Measurements from ENCODE around the gene DDI2. TPM values are rescaled to one million over a fixed set of nuclear protein-coding genes. Genes with fewer than 3 reads are reported as not detected.
"Not testable (repeated sequence)": the region's sequence is repeated elsewhere in the genome, so short reads cannot be mapped to it uniquely, and the experiment has no call there.

Gene DDI2
- total and polyA plus RNA-seq, 10 of the 15 experiments (the other 5 are each of a cell fraction or from before 2014, with no cell fraction given): 3.3 to 33.1 (median 11.6) TPM

GRCh38 chr1:15696956-15697521 lies 79.8 kb downstream of the DDI2 start (continued):
- no peak for TF ChIP-seq RFX5 (IDR thresholded peaks at IDR 0.05; ENCODE audit: low read depth, low read length)
- peak; percentile 37; the same call in 1 of the 2 replicates for TF ChIP-seq FOXM1 (IDR thresholded peaks at IDR 0.05; ENCODE audit: low read depth, low read length)
- TF ChIP-seq, protein P1, sequence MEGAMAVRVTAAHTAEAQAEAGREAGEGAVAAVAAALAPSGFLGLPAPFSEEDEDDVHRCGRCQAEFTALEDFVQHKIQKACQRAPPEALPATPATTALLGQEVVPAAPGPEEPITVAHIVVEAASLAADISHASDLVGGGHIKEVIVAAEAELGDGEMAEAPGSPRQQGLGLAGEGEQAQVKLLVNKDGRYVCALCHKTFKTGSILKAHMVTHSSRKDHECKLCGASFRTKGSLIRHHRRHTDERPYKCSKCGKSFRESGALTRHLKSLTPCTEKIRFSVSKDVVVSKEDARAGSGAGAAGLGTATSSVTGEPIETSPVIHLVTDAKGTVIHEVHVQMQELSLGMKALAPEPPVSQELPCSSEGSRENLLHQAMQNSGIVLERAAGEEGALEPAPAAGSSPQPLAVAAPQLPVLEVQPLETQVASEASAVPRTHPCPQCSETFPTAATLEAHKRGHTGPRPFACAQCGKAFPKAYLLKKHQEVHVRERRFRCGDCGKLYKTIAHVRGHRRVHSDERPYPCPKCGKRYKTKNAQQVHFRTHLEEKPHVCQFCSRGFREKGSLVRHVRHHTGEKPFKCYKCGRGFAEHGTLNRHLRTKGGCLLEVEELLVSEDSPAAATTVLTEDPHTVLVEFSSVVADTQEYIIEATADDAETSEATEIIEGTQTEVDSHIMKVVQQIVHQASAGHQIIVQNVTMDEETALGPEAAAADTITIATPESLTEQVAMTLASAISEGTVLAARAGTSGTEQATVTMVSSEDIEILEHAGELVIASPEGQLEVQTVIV (IDR thresholded peaks at IDR 0.05; ENCODE audit: borderline replicate concordance, partially characterized antibody): no peak
- TF ChIP-seq STAT1 (conservative IDR thresholded peaks at IDR 0.05): peak; percentile 11; the same call in 1 of the 2 replicates

GRCh38 chr1:15698201-15698600 lies 80.9 kb downstream of the DDI2 start:
- no peaks in the 10 kb centered on the region for H4K20me1 ChIP-seq (ENCODE audit: control insufficient read depth, insufficient read depth)
- H3K4me3 ChIP-seq: no peak overlapping the region
- ChIA-PET POLR2A (interaction anchor here (1.1 to 3.7 kb wide), 4 partner anchors 9 to 44 kb away, joined by 3 to 22 read pairs (median 4); no protein-coding TSS in a partner anchor), RAD21 (ENCODE audit: unreplicated experiment) (interaction anchor here (0.6 to 2.8 kb wide), 10 partner anchors 12 to 112 kb away, joined by 3 to 22 read pairs (median 7); no protein-coding TSS in a partner anchor), CTCF (interaction anchor here (1.1 to 3.2 kb wide), 5 partner anchors 13 to 309 kb away, joined by 3 to 23 read pairs (median 5); no protein-coding TSS in a partner anchor), SMC1A (ENCODE audit: uncharacterized antibody, unreplicated experiment) (interaction anchor here (0.9 to 2.9 kb wide), 12 partner anchors 10 to 106 kb away, joined by 5 to 25 read pairs (median 8); no protein-coding TSS in a partner anchor)
- intact Hi-C loops (cut with micrococcal nuclease; ENCODE audit: unreplicated experiment): loop anchor here (5.0 kb wide), 1 partner anchor 81 kb away; the partner anchor contains the start of gene DDI2
- ATAC-seq (no peak), DNase-seq (ENCODE audit: low read depth, low spot score) (no peak), FAIRE-seq (no peak)
- BruUV-seq (replicated peaks): no TSS peak
- H3K27me3 ChIP-seq (replicated peaks in 1 of 2; ENCODE audit: control insufficient read depth in 2 of 2, insufficient read depth in 2 of 2, low read length in 1 of 2): no peaks in the 10 kb centered on the region
- no peak overlapping the region for H2AFZ ChIP-seq (ENCODE audit: control insufficient read depth, low read depth, low read length)
- no peaks in the 10 kb centered on the region; the same call in 2 of the 3 replicates for H3K9me3 ChIP-seq (replicated peaks; ENCODE audit: control insufficient read depth, insufficient read depth, low read length)
- H3K79me2 ChIP-seq (ENCODE audit: control insufficient read depth, insufficient read depth, low read length): peaks cover 40% of the 10 kb centered on the region
- no peak overlapping the region; the same call in 1 of the 2 replicates for H3K27ac ChIP-seq (ENCODE audit: control insufficient read depth, insufficient read depth)
- TF ChIP-seq NFYB (IDR thresholded peaks at IDR 0.05; ENCODE audit: insufficient read depth, low read depth, low read length): no peak
- peaks cover 3% of the 10 kb centered on the region in 2 experiments; a peak in 2 of 4 replicates for H3K36me3 ChIP-seq (ENCODE audit: control insufficient read depth in 2 of 2, insufficient read depth in 2 of 2, low read length in 1 of 2)
- WGBS (ENCODE audit: insufficient coverage, insufficient replicate concordance, low lambda C conversion rate, missing lambda C conversion rate): 86% methylated on average over 2 of the region's 2 CpGs
- no peak overlapping the region for H3K9ac ChIP-seq (ENCODE audit: control insufficient read depth, insufficient read depth, low read length)
- in situ Hi-C loops (cut with MboI): no loop called here
- H3K4me2 ChIP-seq (ENCODE audit: control insufficient read depth, insufficient read depth): peak overlapping the region; percentile 74
- H3K4me1 ChIP-seq (ENCODE audit: control insufficient read depth, insufficient read depth, low read length): peaks cover 14% of the 10 kb centered on the region

DNA sequence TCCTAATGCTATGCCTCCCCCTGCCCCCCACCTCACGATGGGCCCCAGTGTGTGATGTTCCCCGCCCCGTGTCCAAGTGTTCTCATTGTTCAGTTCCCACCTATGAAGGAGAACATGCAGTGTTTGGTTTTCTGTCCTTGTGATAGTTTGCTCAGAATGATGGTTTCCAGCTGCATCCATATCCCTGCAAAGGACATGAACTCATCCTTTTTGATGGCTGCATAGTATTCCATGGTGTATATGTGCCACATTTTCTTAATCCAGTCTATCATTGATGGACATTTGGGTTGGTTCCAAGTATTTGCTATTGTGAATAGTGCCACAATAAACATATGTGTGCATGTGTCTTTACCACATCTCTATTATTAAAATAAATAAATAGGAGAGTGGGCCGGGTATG lies 82.1 kb downstream of the DDI2 start:
- DNase-seq (ENCODE audit: low read depth, low spot score); H3K36me3 ChIP-seq (ENCODE audit: control insufficient read depth in 2 of 2, insufficient read depth in 2 of 2, low read length in 1 of 2); RAD21 ChIA-PET (ENCODE audit: unreplicated experiment); FAIRE-seq; CTCF ChIA-PET; H3K4me2 ChIP-seq (ENCODE audit: control insufficient read depth, insufficient read depth); H3K4me3 ChIP-seq; H3K9me3 ChIP-seq (replicated peaks; ENCODE audit: control insufficient read depth, insufficient read depth, low read length); H3K27me3 ChIP-seq (replicated peaks in 1 of 2; ENCODE audit: control insufficient read depth in 2 of 2, insufficient read depth in 2 of 2, low read length in 1 of 2); H3K9ac ChIP-seq (ENCODE audit: control insufficient read depth, insufficient read depth, low read length); BruUV-seq (replicated peaks); H3K27ac ChIP-seq (ENCODE audit: control insufficient read depth, insufficient read depth); in situ Hi-C loops (cut with MboI); ATAC-seq; SMC1A ChIA-PET (ENCODE audit: uncharacterized antibody, unreplicated experiment); H2AFZ ChIP-seq (ENCODE audit: control insufficient read depth, low read depth, low read length); POLR2A ChIA-PET; H4K20me1 ChIP-seq (ENCODE audit: control insufficient read depth, insufficient read depth): not testable (repeated sequence)
- intact Hi-C loops (cut with micrococcal nuclease; ENCODE audit: unreplicated experiment): loop anchor here (5.0 kb wide), 1 partner anchor 82 kb away; the partner anchor contains the start of gene DDI2
- WGBS (ENCODE audit: insufficient coverage, insufficient replicate concordance, low lambda C conversion rate, missing lambda C conversion rate): 90% methylated on average over 4 of the region's 4 CpGs
- Histone ChIP-seq H3K4me1 (ENCODE audit: control insufficient read depth, insufficient read depth, low read length) (peaks cover 14% of the 10 kb centered on the region), H3K79me2 (ENCODE audit: control insufficient read depth, insufficient read depth, low read length) (peaks cover 33% of the 10 kb centered on the region)

Measured in GM12878 (cell line).